ENCODE results near the gene ING3.
A peak's percentile ranks its signal among the peaks of the same experiment; 100 is the strongest.

ING3 gene

GRCh38 chr7:120950539-120951308 lies at the start of gene ING3:
TSS of gene ING3 (plus strand) at chr7:120950777. CDS start at chr7:120950897, 120 bp downstream.
- Histone ChIP-seq H3K79me2 (ENCODE audit: low read length) (peaks cover 12% of the 10 kb centered on the region), H3K27me3 (ENCODE audit: low read depth, low read length) (no peaks in the 10 kb centered on the region), H3K36me3 (replicated peaks; ENCODE audit: low read depth, low read length) (peaks cover 6% of the 10 kb centered on the region), H3K9ac (ENCODE audit: low read length) (peak within 1 kb of the TSS; percentile 94), H2AFZ (ENCODE audit: low read depth, low read length) (peak within 1 kb of the TSS; percentile 95), H4K20me1 (ENCODE audit: insufficient read depth, low read length) (0 out of 2 replicates have a peak, but pooled peaks cover 8% of the 10 kb centered on the region), H3K4me1 (ENCODE audit: low read length) (peaks cover 11% of the 10 kb centered on the region), H3K4me2 (ENCODE audit: low read length) (peak within 1 kb of the TSS; percentile 81), H3K9me3 (ENCODE audit: insufficient read depth, low read length) (no peaks in the 10 kb centered on the region), H3K27ac (ENCODE audit: low read length) (peak within 1 kb of the TSS; percentile 87), H3K4me3 (ENCODE audit: low read length) (peak within 1 kb of the TSS; percentile 86)
- TF ChIP-seq CTCF (IDR thresholded peaks at IDR 0.05; ENCODE audit: low read depth, low read length) (no peak), EZH2phosphoT487 (IDR thresholded peaks at IDR 0.05; ENCODE audit: low read depth) (no peak)

GRCh38 chr7:120915314-120916105 lies 35.1 kb upstream of the ING3 start:
- no peaks in the 10 kb centered on the region for H3K79me2 ChIP-seq (ENCODE audit: low read length)
- no peaks in the 10 kb centered on the region for H3K4me1 ChIP-seq (ENCODE audit: low read length)
- H3K9me3 ChIP-seq (ENCODE audit: insufficient read depth, low read length): no peaks in the 10 kb centered on the region
- no peak overlapping the region for H3K27ac ChIP-seq (ENCODE audit: low read length)
- H2AFZ ChIP-seq (ENCODE audit: low read depth, low read length): no peak overlapping the region
- H3K4me3 ChIP-seq (ENCODE audit: low read length): no peak overlapping the region
- TF ChIP-seq EZH2phosphoT487 (IDR thresholded peaks at IDR 0.05; ENCODE audit: low read depth): no peak
- TF ChIP-seq CTCF (IDR thresholded peaks at IDR 0.05; ENCODE audit: low read depth, low read length): no peak
- no peaks in the 10 kb centered on the region for H3K36me3 ChIP-seq (replicated peaks; ENCODE audit: low read depth, low read length)
- H4K20me1 ChIP-seq (ENCODE audit: insufficient read depth, low read length): no peaks in the 10 kb centered on the region
- no peak overlapping the region for H3K4me2 ChIP-seq (ENCODE audit: low read length)
- H3K27me3 ChIP-seq (ENCODE audit: low read depth, low read length): no peaks in the 10 kb centered on the region
- H3K9ac ChIP-seq (ENCODE audit: low read length): no peak overlapping the region

GRCh38 chr7:120916121-120916520 lies 34.5 kb upstream of the ING3 start:
- Histone ChIP-seq H3K4me3 (ENCODE audit: low read length) (no peak overlapping the region), H3K4me2 (ENCODE audit: low read length) (no peak overlapping the region), H4K20me1 (ENCODE audit: insufficient read depth, low read length) (no peaks in the 10 kb centered on the region), H3K79me2 (ENCODE audit: low read length) (no peaks in the 10 kb centered on the region), H3K9me3 (ENCODE audit: insufficient read depth, low read length) (no peaks in the 10 kb centered on the region), H3K36me3 (replicated peaks; ENCODE audit: low read depth, low read length) (no peaks in the 10 kb centered on the region), H3K4me1 (ENCODE audit: low read length) (no peaks in the 10 kb centered on the region), H3K27ac (ENCODE audit: low read length) (no peak overlapping the region), H3K27me3 (ENCODE audit: low read depth, low read length) (no peaks in the 10 kb centered on the region), H3K9ac (ENCODE audit: low read length) (no peak overlapping the region), H2AFZ (ENCODE audit: low read depth, low read length) (no peak overlapping the region)
- TF ChIP-seq EZH2phosphoT487 (IDR thresholded peaks at IDR 0.05; ENCODE audit: low read depth): no peak

- no peak overlapping the region for H3K27ac ChIP-seq (ENCODE audit: low read length)
- H3K4me2 ChIP-seq (ENCODE audit: low read length): no peak overlapping the region
- H3K4me3 ChIP-seq (ENCODE audit: low read length): no peak overlapping the region
- no peak overlapping the region for H2AFZ ChIP-seq (ENCODE audit: low read depth, low read length)
- no peaks in the 10 kb centered on the region for H3K36me3 ChIP-seq (replicated peaks; ENCODE audit: low read depth, low read length)
- no peak for TF ChIP-seq EZH2phosphoT487 (IDR thresholded peaks at IDR 0.05; ENCODE audit: low read depth)
- TF ChIP-seq CTCF (IDR thresholded peaks at IDR 0.05; ENCODE audit: low read depth, low read length): no peak
- H3K9ac ChIP-seq (ENCODE audit: low read length): no peak overlapping the region
- H3K79me2 ChIP-seq (ENCODE audit: low read length): no peaks in the 10 kb centered on the region
- no peaks in the 10 kb centered on the region for H4K20me1 ChIP-seq (ENCODE audit: insufficient read depth, low read length)
- H3K9me3 ChIP-seq (ENCODE audit: insufficient read depth, low read length): no peaks in the 10 kb centered on the region
- H3K4me1 ChIP-seq (ENCODE audit: low read length): no peaks in the 10 kb centered on the region
- H3K27me3 ChIP-seq (ENCODE audit: low read depth, low read length): no peaks in the 10 kb centered on the region
Observed at GRCh38 chr7:120916538-120916937, 34.0 kb upstream of the ING3 start.

Measured in OCI-LY3 (cell line).